Psoas muscle (tissue), 8 donors: ENCODE measurements around the gene CFD. TPM values are rescaled to one million over a fixed set of nuclear protein-coding genes. Genes with fewer than 3 reads are reported as not detected.

Experiments used
- ATAC-seq, 4 donors: fragments of 200-7000 bp; cut with Tn5 transposase; one replicate each; pipeline ENCODE4 v1.9.1; 2020; ENCODE audit warnings: moderate library complexity in 3 of 4, mild to moderate bottlenecking in 2 of 4
- DNase-seq, 2 donors: peaks; one replicate each; pipeline ENCODE4 v3.0.0-alpha.2; 2020
- H3K27ac ChIP-seq: fragments of 200-600 bp; one replicate; pipeline ENCODE4 v1.8.0; 2022
- H3K27me3 ChIP-seq, 3 donors: fragments of 200-600 bp in 1 of 3; one replicate each; pipeline versions ENCODE4 v1.6.1 to v1.8.0; 2013 to 2022; ENCODE audit warnings: low read length in 2 of 3, mild to moderate bottlenecking in 2 of 3, moderate library complexity in 1 of 3; ENCODE audit not compliant: insufficient read depth in 3 of 3
- H3K36me3 ChIP-seq, 2 donors: fragments of 200-600 bp in 1 of 2; one replicate each; pipeline versions ENCODE4 v1.6.1 to v1.8.0; 2013 to 2022; ENCODE audit warnings: low read depth in 1 of 2, mild to moderate bottlenecking in 1 of 2, moderate library complexity in 1 of 2; ENCODE audit not compliant: insufficient read depth in 1 of 2
- H3K4me1 ChIP-seq: fragments of 200-600 bp; one replicate; pipeline ENCODE4 v1.8.0; 2022
- H3K4me3 ChIP-seq: fragments of 200-600 bp; one replicate; pipeline ENCODE4 v1.8.0; 2022; ENCODE audit warnings: mild to moderate bottlenecking
- H3K9me3 ChIP-seq: fragments of 200-600 bp; one replicate; pipeline ENCODE4 v1.8.0; 2022
- WGBS, 3 donors: extraction: QIAGEN DNeasy Blood & Tissue Kit; methylation state at CpG; one replicate each; pipeline versions ENCODE4 v1.1.6 to v1.1.7; 2013; 5-methylcytosine and 5-hydroxymethylcytosine counted together
- intact Hi-C, 2 donors: fragments of 100-400 bp; cut with DNase I; formaldehyde crosslinking; loops; one replicate each; pipeline versions ENCODE4 v1.11.0 to v1.14.2; 2022
- polyA plus RNA-seq, 3 donors: library from polyadenylated mRNA; stranded (reverse); fragments of 200-250 nt; gene quantifications; one replicate each; pipeline ENCODE4 v1.2.3, GENCODE V29; 2013
- total RNA-seq, 4 donors: library from RNA; stranded (reverse); fragmentation: NEBNext Ultra II Directional in 2 of 4; extraction: Animal tissue kit (Norgen Biotek cat#: 25700) in 2 of 4; gene quantifications; one replicate each; pipeline versions ENCODE4 v1.2.1 to v1.2.4, GENCODE V29; 2021 to 2023
- TF ChIP-seq, protein P1 (sequence below): fragments of 200-600 bp; IDR thresholded peaks from one replicate; pipeline ENCODE4 v1.8.0; 2022; ENCODE audit warnings: antibody characterized with exemption
- donor health status: healthy with polysubstance abuse.
- donor health status: DM: no; HTN: no; CAD: no; lungs with moderate emphysema.
- donor health status: Bipolar disorder and iron deficiency.
- donor health status: healthy.
- donor health status: DM: yes; HTN: yes; CAD: no.
- donor health status: DM: no; HTN: no; CAD: no.
- donor health status: DM: no; HTN: no; CAD: no.
- donor health status: DM: yes; HTN: yes; CAD: no.

CFD gene
- total and polyA plus RNA-seq, 7 donors = 56.8 to 142 (median 79.9) TPM

DNA sequence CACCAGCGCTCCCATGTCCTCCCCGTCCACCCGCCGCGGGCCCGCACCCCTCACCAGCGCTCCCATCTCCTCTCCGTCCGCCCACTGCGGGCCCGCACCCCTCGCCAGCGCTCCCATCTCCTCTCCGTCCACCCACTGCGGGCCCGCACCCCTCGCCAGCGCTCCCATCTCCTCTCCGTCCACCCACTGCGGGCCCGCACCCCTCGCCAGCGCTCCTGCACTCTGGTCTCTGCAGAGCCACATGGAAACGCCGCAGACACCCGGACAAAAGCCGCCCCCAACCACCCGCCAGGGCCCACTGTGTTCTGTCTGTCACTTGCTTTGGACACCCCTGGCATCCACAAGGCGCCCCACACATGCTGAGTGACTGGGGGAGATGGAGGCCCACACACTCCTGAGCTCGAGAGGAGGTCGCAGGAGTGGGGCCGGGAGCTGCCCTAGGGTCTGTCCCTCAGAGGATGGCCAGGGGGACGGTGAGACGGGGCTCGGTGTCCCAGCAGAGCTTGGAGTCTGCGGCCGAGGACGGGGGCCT, 7.4 kb downstream of the CFD start:
- no peak for DNase-seq
- H3K9me3 ChIP-seq = no peaks in the 10 kb centered on the region
- no peak for ATAC-seq
- TF ChIP-seq, protein P1, sequence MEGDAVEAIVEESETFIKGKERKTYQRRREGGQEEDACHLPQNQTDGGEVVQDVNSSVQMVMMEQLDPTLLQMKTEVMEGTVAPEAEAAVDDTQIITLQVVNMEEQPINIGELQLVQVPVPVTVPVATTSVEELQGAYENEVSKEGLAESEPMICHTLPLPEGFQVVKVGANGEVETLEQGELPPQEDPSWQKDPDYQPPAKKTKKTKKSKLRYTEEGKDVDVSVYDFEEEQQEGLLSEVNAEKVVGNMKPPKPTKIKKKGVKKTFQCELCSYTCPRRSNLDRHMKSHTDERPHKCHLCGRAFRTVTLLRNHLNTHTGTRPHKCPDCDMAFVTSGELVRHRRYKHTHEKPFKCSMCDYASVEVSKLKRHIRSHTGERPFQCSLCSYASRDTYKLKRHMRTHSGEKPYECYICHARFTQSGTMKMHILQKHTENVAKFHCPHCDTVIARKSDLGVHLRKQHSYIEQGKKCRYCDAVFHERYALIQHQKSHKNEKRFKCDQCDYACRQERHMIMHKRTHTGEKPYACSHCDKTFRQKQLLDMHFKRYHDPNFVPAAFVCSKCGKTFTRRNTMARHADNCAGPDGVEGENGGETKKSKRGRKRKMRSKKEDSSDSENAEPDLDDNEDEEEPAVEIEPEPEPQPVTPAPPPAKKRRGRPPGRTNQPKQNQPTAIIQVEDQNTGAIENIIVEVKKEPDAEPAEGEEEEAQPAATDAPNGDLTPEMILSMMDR = no peak
- intact Hi-C loops = no loop called here
- H3K4me1 ChIP-seq = peaks cover 4% of the 10 kb centered on the region
- peaks cover 0 to 8% (median 2%) of the 10 kb centered on the region in 3 donors for H3K27me3 ChIP-seq
- peaks cover 0 to 38% of the 10 kb centered on the region in 2 donors for H3K36me3 ChIP-seq
- WGBS, 3 donors = 84 to 87% (median 85%) methylated on average over 17 to 38 of the region's 38 CpGs
- no peak overlapping the region for H3K27ac ChIP-seq
- H3K4me3 ChIP-seq = no peak overlapping the region

DNA sequence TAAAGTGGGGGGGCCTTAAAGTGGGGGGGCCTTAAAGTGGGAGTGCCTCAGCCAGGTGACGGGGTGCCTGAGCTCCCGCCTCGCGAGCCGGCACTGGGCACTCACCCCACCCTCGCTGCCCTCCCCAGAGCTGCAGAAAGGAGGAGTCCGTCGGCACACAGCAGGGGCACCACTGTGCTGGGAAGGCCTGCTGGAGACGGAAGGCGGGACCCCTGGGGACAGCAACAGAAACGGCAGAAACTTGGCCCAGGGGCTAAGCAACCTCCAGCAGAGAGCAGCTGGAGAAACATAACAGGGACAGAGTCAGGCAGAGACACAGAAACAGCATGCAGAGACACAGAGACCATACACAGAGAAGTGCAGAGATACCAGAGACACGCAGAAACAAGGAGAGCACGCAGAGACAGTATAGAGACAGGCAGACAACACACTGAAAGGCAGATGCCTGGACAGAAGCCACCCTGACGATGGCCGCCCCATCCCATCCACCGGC, 7.9 kb downstream of the CFD start:
- peaks cover 0 to 39% of the 10 kb centered on the region in 2 donors for H3K36me3 ChIP-seq
- H3K27ac ChIP-seq = no peak overlapping the region
- intact Hi-C loops = no loop called here
- TF ChIP-seq, protein P1 = no peak
- no peak overlapping the region for H3K4me3 ChIP-seq
- DNase-seq (no peak), ATAC-seq (no peak)
- WGBS, 3 donors = 72 to 74% (median 74%) methylated on average over 12 to 16 of the region's 16 CpGs
- peaks cover 0 to 8% (median 2%) of the 10 kb centered on the region in 3 donors for H3K27me3 ChIP-seq
- H3K9me3 ChIP-seq = no peaks in the 10 kb centered on the region
- H3K4me1 ChIP-seq = peaks cover 4% of the 10 kb centered on the region

DNA sequence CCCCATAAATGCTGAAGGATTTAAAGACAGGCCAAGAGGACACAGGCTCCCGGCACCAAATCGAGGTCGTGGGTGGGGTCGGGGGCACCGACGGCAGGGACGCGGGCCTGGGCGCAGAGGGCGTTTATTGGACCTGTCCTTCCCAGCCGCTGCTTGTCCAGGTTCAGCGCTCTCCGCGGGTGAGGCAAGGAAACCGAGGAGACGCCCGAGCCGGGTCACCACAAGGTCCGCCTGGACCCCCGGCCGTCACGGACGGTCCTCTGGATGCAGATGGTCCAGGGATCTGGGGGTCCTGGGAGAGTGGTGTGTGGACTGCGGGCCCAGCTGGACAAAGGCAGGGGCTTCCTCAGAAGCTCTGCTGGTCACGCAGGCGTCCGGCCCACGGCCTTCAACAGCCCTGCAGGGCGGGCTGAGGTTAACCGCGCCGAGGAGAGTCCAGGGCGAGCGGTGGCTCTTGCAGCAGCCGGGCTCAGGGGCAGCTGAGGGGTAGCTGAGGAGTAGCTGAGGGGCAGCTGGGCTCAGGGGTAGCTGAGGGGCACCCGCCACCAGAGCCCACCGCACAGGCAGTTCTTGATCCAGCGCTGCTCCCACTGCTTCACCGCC, 8.5 kb downstream of the CFD start:
- 92 to 94% (median 92%) methylated on average over 38 to 39 of the region's 39 CpGs for WGBS, 3 donors
- intact Hi-C loops = no loop called here
- Histone ChIP-seq H3K36me3 (peaks cover 0 to 42% of the 10 kb centered on the region in 2 donors), H3K27ac (no peak overlapping the region), H3K9me3 (no peaks in the 10 kb centered on the region), H3K4me1 (peaks cover 4% of the 10 kb centered on the region), H3K27me3 (peaks cover 0 to 5% (median 0%) of the 10 kb centered on the region in 3 donors), H3K4me3 (no peak overlapping the region)
- no peak for ATAC-seq
- TF ChIP-seq, protein P1 = no peak
- DNase-seq = no peak

DNA sequence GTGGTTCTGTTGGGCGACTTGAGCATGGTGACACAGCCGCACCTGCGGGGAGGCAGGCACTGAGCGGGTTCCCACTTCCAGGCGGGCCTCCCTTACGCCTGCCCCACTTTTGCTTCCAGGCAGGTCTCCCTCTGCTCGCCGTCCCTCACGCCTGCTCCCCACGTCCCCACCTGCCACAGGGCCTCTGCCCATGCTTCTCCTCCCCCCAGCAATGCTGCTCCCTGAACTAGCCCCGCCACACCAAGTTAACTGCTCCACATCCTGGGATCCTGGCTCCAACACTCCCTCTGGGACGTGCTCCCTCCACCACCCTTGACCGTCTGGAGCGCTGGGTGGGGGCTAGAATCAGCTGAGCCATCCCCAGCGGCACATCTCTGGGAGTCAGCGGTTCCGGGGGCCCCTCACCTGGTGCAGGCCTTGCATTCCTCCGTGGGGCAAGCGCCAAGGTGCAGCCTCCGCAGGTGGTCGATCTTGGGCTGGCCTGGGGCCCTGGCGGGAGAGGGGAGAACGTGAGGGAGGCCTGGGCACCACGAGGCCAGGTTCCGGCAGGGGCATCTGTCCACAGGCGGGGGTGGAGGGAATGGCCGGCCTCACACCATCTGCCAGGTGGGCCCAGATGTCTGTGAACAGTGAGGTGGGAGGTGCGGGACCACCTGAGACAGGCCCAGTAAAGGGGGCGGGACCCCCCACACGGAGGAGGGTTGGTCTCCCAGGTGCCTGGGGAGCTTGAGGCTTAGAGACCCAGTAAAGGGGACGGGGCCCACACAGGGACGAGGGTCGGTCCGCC, 9.2 kb downstream of the CFD start:
- Histone ChIP-seq H3K27me3 (no peaks in the 10 kb centered on the region), H3K27ac (peak overlapping the region; percentile 36), H3K36me3 (peaks cover 0 to 46% of the 10 kb centered on the region in 2 donors), H3K4me3 (no peak overlapping the region), H3K9me3 (no peaks in the 10 kb centered on the region), H3K4me1 (peaks cover 4% of the 10 kb centered on the region)
- intact Hi-C loops = no loop called here
- ATAC-seq (no peak), DNase-seq (no peak)
- TF ChIP-seq, protein P1 = no peak
- WGBS, 3 donors = 91 to 93% (median 92%) methylated on average over 29 to 34 of the region's 34 CpGs
